Lung (tissue), 12 donors: Measurements from ENCODE around the gene KCND3. TPM values are rescaled to one million over a fixed set of nuclear protein-coding genes. Genes with fewer than 3 reads are reported as not detected.

Experiments used
- ATAC-seq: fragments of 200-7000 bp; cut with Tn5 transposase; one replicate; pipeline ENCODE4 v1.9.1; 2020; ENCODE audit warnings: moderate number of reproducible peaks; ENCODE audit not compliant: insufficient read depth, low FRiP score
- DNase-seq, 3 donors: peaks; one replicate each; pipeline ENCODE4 v3.0.0-alpha.2; 2013 to 2017
- H3K27ac ChIP-seq, 2 donors: one replicate each; pipeline ENCODE4 v1.5.1; 2013; ENCODE audit warnings: mild to moderate bottlenecking in 2 of 2, moderate library complexity in 2 of 2, control low read depth in 1 of 2, inconsistent platforms in 1 of 2, low read depth in 1 of 2, low read length in 1 of 2
- H3K27me3 ChIP-seq, 3 donors: one replicate each; pipeline ENCODE4 v1.5.1; 2013; ENCODE audit warnings: low read length in 2 of 3; ENCODE audit not compliant: control insufficient read depth in 3 of 3, insufficient read depth in 3 of 3
- H3K36me3 ChIP-seq, 4 donors: one replicate each; pipeline ENCODE4 v1.5.1; 2013; ENCODE audit warnings: low read length in 4 of 4, mild to moderate bottlenecking in 1 of 4, moderate library complexity in 1 of 4; ENCODE audit not compliant: control insufficient read depth in 4 of 4, insufficient read depth in 4 of 4
- H3K4me1 ChIP-seq, 5 donors: one replicate each; pipeline ENCODE4 v1.5.1; 2013; ENCODE audit warnings: low read length in 5 of 5, mild to moderate bottlenecking in 2 of 5, moderate library complexity in 1 of 5; ENCODE audit not compliant: control insufficient read depth in 5 of 5, insufficient read depth in 5 of 5
- H3K4me3 ChIP-seq: one replicate; pipeline ENCODE4 v1.5.1; 2013; ENCODE audit warnings: mild to moderate bottlenecking, control low read depth, moderate library complexity
- H3K9ac ChIP-seq, 2 donors: one replicate each; pipeline ENCODE4 v1.5.1; 2013; ENCODE audit warnings: low read length in 2 of 2, control low read depth in 1 of 2; ENCODE audit not compliant: insufficient read depth in 1 of 2
- H3K9me3 ChIP-seq, 4 donors: one replicate each; pipeline ENCODE4 v1.5.1; 2013; ENCODE audit warnings: low read length in 3 of 4, mild to moderate bottlenecking in 1 of 4, moderate library complexity in 1 of 4; ENCODE audit not compliant: control insufficient read depth in 4 of 4, insufficient read depth in 3 of 4
- CTCF ChIP-seq: IDR thresholded peaks from 2 replicates; pipeline ENCODE4 v1.5.1; 2012; ENCODE audit warnings: mild to moderate bottlenecking; ENCODE audit errors: control extremely low read depth, extremely low read depth
- WGBS, 2 donors: extraction: QIAGEN DNeasy Blood & Tissue Kit; methylation state at CpG; one replicate each; pipeline ENCODE4 v1.1.7; 2013; 5-methylcytosine and 5-hydroxymethylcytosine counted together
- polyA plus RNA-seq, 2 donors: library from polyadenylated mRNA; stranded (reverse); fragments of 200-250 nt; gene quantifications; one replicate each; pipeline ENCODE4 v1.2.1, GENCODE V29; 2013
- total RNA-seq, 2 donors: library from RNA; depleted of rRNA in 1 of 2; stranded (reverse); fragments of >200 nt in 1 of 2; gene quantifications; one replicate each; pipeline ENCODE4 v1.2.1, GENCODE V29; 2014 to 2021
- donor health status: control.
- donor health status: control.
- donor health status: Bipolar disorder and iron deficiency.
- donor health status: healthy.
- donor health status: DM: yes; HTN: yes; CAD: no.

Gene KCND3
- total and polyA plus RNA-seq, 4 donors, result 1.3 to 12.1 (median 4.9) TPM

DNA sequence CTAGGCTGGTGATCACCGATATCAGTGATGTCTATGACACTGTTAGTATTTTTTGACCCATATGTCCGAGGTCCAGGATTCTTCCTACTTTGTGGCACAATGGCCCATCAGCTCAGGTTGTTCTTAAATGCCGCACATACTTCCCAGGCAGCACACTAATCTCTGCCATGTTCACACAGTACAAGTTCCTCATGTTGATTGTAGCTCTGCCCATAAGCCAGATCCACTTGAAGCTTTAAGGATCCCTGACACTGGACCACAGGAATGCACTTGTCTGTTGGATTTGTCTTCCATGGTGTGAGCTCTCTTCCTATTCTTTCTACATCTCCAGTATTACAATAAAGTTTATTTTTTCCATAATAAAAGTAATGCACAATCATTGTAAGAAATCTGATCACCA, 164.3 kb downstream of the KCND3 start:
- no peak overlapping the region for H3K9ac ChIP-seq
- WGBS, 2 donors, result 79 to 96% methylated on average over 3 of the region's 3 CpGs
- H3K36me3 ChIP-seq, result no peaks in the 10 kb centered on the region
- H3K27ac ChIP-seq, result no peak overlapping the region
- no peak for TF ChIP-seq CTCF
- ATAC-seq, result no peak
- no peak overlapping the region for H3K4me3 ChIP-seq
- no peaks in the 10 kb centered on the region for H3K4me1 ChIP-seq
- H3K27me3 ChIP-seq, result peaks cover 0 to 4% (median 0%) of the 10 kb centered on the region in 3 donors
- H3K9me3 ChIP-seq, result peaks cover 0 to 2% (median 0%) of the 10 kb centered on the region in 4 donors
- no peak for DNase-seq

GRCh38 chr1:111822138-111822537, 167.3 kb downstream of the KCND3 start:
- H3K36me3 ChIP-seq, result no peaks in the 10 kb centered on the region
- no peak for TF ChIP-seq CTCF
- DNase-seq (no peak), ATAC-seq (no peak)
- H3K9ac ChIP-seq, result no peak overlapping the region
- H3K4me1 ChIP-seq, result no peaks in the 10 kb centered on the region
- H3K9me3 ChIP-seq, result peaks cover 0 to 2% (median 0%) of the 10 kb centered on the region in 4 donors
- H3K4me3 ChIP-seq, result no peak overlapping the region
- WGBS, 2 donors, result 88 to 94% methylated on average over 6 of the region's 6 CpGs
- no peak overlapping the region for H3K27ac ChIP-seq
- peaks cover 0 to 6% (median 0%) of the 10 kb centered on the region in 3 donors for H3K27me3 ChIP-seq

- H3K36me3 ChIP-seq, result no peaks in the 10 kb centered on the region
- H3K9me3 ChIP-seq, result peaks cover 0 to 2% (median 0%) of the 10 kb centered on the region in 4 donors
- no peak for TF ChIP-seq CTCF
- no peak overlapping the region for H3K27ac ChIP-seq
- H3K4me1 ChIP-seq, result no peaks in the 10 kb centered on the region
- DNase-seq (no peak), ATAC-seq (no peak)
- H3K9ac ChIP-seq, result no peak overlapping the region
- H3K27me3 ChIP-seq, result peaks cover 0 to 7% (median 0%) of the 10 kb centered on the region in 3 donors
- no peak overlapping the region for H3K4me3 ChIP-seq
- 80 to 89% methylated on average over 7 of the region's 7 CpGs for WGBS, 2 donors
Measured at GRCh38 chr1:111821121-111821745, 168.2 kb downstream of the KCND3 start.
